ENCODE results near the gene GPRIN1.

The GPRIN1 gene

GRCh38 chr5:176619203-176619568 lies 9.2 kb upstream of the GPRIN1 start:
- H3K27ac ChIP-seq: no peak overlapping the region
- no peak overlapping the region for H3K4me3 ChIP-seq (ENCODE audit: low read depth, low read length)
- no peak for TF ChIP-seq CTCF (IDR thresholded peaks at IDR 0.05; ENCODE audit: low read depth, low read length)
- H3K27me3 ChIP-seq (ENCODE audit: insufficient read depth, low read depth, severe bottlenecking): no peaks in the 10 kb centered on the region
- DNase-seq: no peak
- H3K9me3 ChIP-seq (ENCODE audit: severe bottlenecking): no peaks in the 10 kb centered on the region
- H3K36me3 ChIP-seq: no peaks in the 10 kb centered on the region

- TF ChIP-seq CTCF (IDR thresholded peaks at IDR 0.05; ENCODE audit: low read depth, low read length): no peak
- H3K4me3 ChIP-seq (ENCODE audit: low read depth, low read length): no peak overlapping the region
- no peaks in the 10 kb centered on the region for H3K9me3 ChIP-seq (ENCODE audit: severe bottlenecking)
- no peak overlapping the region for H3K27ac ChIP-seq
- no peaks in the 10 kb centered on the region for H3K27me3 ChIP-seq (ENCODE audit: insufficient read depth, low read depth, severe bottlenecking)
- no peaks in the 10 kb centered on the region for H3K36me3 ChIP-seq
- DNase-seq: no peak
Observed at GRCh38 chr5:176618783-176619182, 8.8 kb upstream of the GPRIN1 start.

- Histone ChIP-seq H3K9me3 (ENCODE audit: severe bottlenecking) (no peaks in the 10 kb centered on the region), H3K27me3 (ENCODE audit: insufficient read depth, low read depth, severe bottlenecking) (no peaks in the 10 kb centered on the region), H3K36me3 (no peaks in the 10 kb centered on the region), H3K4me3 (ENCODE audit: low read depth, low read length) (no peak overlapping the region), H3K27ac (no peak overlapping the region)
- no peak for DNase-seq
- TF ChIP-seq CTCF (IDR thresholded peaks at IDR 0.05; ENCODE audit: low read depth, low read length): no peak
Observed at GRCh38 chr5:176616511-176616910, 6.6 kb upstream of the GPRIN1 start.

GRCh38 chr5:176614805-176615478 lies 5.0 kb upstream of the GPRIN1 start:
- DNase-seq: no peak
- Histone ChIP-seq H3K9me3 (ENCODE audit: severe bottlenecking) (no peaks in the 10 kb centered on the region), H3K4me3 (ENCODE audit: low read depth, low read length) (no peak overlapping the region), H3K27me3 (ENCODE audit: insufficient read depth, low read depth, severe bottlenecking) (no peaks in the 10 kb centered on the region), H3K36me3 (no peaks in the 10 kb centered on the region), H3K27ac (no peak overlapping the region)
- no peak for TF ChIP-seq CTCF (IDR thresholded peaks at IDR 0.05; ENCODE audit: low read depth, low read length)

- H3K36me3 ChIP-seq: peaks cover 15% of the 10 kb centered on the region
- no peaks in the 10 kb centered on the region for H3K27me3 ChIP-seq (ENCODE audit: insufficient read depth, low read depth, severe bottlenecking)
- H3K4me3 ChIP-seq (ENCODE audit: low read depth, low read length): no peak overlapping the region
- no peak overlapping the region for H3K27ac ChIP-seq
- no peak for DNase-seq
- no peak for TF ChIP-seq CTCF (IDR thresholded peaks at IDR 0.05; ENCODE audit: low read depth, low read length)
- H3K9me3 ChIP-seq (ENCODE audit: severe bottlenecking): no peaks in the 10 kb centered on the region
Observed at GRCh38 chr5:176612855-176613254, 2.9 kb upstream of the GPRIN1 start.

GRCh38 chr5:176612008-176612407 lies 2.1 kb upstream of the GPRIN1 start:
- H3K27me3 ChIP-seq (ENCODE audit: insufficient read depth, low read depth, severe bottlenecking): no peaks in the 10 kb centered on the region
- peaks cover 22% of the 10 kb centered on the region for H3K36me3 ChIP-seq
- no peak for TF ChIP-seq CTCF (IDR thresholded peaks at IDR 0.05; ENCODE audit: low read depth, low read length)
- no peak overlapping the region for H3K4me3 ChIP-seq (ENCODE audit: low read depth, low read length)
- no peaks in the 10 kb centered on the region for H3K9me3 ChIP-seq (ENCODE audit: severe bottlenecking)
- no peak for DNase-seq
- no peak overlapping the region for H3K27ac ChIP-seq

Measured in WERI-Rb-1 (cell line).